Amygdala (tissue), 56 donors: ENCODE measurements around the gene GGT7.
A peak's percentile ranks its signal among the peaks of the same experiment; 100 is the strongest.
"Not testable (repeated sequence)": the region's sequence is repeated elsewhere in the genome, so short reads cannot be mapped to it uniquely, and the experiment has no call there.

Source experiments
- DNase-seq, 56 donors: peaks; one replicate each; lab custom pipeline; 2025; lab: John Stamatoyannopoulos, UW

The GGT7 gene

GRCh38 chr20:34884260-34884659 lies 11.6 kb upstream of the GGT7 start:
- DNase-seq: no peak

DNA sequence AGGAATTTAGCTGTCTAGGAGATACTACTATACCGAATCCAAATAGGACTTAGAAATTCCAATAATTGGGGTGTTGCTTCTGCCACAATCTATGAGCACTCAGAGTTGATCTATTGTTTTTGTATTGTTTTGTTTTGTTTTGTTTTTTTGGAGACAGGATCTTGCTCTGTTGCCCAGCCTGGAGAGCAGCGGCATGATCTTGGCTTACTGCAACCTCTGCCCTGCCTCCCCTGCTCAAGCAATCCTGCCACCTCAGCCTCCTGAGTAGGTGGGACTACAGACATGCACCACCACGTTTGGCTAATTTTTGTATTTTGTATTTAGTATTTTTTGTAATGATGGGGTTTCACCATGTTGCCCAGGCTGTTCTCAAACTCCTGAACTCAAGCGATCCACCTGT lies 11.2 kb upstream of the GGT7 start:
- no peak for DNase-seq

- no peak for DNase-seq
Observed at GRCh38 chr20:34883087-34883688, 10.5 kb upstream of the GGT7 start.

DNA sequence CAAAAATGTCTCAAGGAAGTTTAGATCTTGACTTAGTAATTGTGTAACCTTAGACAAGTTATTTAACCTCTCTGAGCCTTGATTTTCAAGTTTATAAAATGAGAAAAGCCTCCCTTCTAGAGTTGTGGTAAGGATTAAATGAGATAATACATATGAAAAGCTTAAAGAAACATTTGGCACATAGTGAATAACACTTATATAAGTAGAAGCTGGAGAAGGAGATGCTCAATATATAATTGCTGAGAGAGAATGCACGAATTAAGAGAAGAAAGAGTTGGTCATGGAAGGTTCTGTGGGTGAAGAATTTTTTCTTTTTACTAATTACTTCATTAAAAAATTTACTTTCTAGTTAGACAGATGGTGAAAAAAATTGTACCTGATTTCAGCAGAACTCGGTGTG lies 9.0 kb upstream of the GGT7 start:
- no peak for DNase-seq

GRCh38 chr20:34880971-34881370 lies 8.3 kb upstream of the GGT7 start:
- not testable (repeated sequence) for DNase-seq

DNA sequence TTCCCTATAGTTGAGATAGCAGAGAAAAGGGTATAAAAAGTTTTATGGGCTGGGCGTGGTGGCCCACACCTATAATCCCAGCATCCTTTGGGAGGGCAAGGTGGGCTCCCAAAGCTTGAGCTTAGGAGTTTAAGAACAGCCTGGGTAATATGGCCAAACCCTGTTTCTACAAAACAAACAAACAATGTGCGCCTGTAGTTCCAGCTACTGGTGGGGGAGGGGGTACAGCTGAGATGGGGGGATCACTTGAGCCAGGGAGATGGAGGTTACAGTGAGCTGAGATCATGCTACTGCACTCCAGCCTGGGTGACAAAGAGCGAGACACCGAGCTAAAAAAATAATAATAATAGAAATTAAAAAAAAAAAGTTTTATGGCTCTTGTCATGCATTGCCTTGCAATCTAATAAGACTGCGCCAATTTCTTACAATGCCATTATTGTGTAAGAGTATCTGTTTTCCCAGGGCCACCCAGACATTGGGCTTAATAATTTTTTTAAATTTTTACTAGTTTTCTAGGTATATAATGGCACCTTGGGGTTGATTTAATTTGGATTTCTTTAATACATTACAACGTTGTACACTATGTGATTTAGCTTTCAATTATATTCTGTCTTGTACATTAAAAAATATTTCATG lies 7.7 kb upstream of the GGT7 start:
- peak in 22 of 56 donors; percentile 2 to 51 (median 20) for DNase-seq

GRCh38 chr20:34876406-34877282 lies 4.0 kb upstream of the GGT7 start, which contains the start of gene ACSS2:
ACSS2 (plus strand) TSS chr20:34876612; CDS start chr20:34876646, 34 bp downstream.
- DNase-seq: peak in 49 of 56 donors; percentile 82 to 100 (median 97)

GRCh38 chr20:34875642-34876405 lies 3.2 kb upstream of the GGT7 start:
- peak in 8 of 56 donors; percentile 63 to 100 (median 98) for DNase-seq

GRCh38 chr20:34874094-34874654 lies 1.5 kb upstream of the GGT7 start:
- DNase-seq: peak in 51 of 56 donors; percentile 20 to 87 (median 54)

GRCh38 chr20:34873583-34874093 lies 982 bp upstream of the GGT7 start:
- DNase-seq: no peak

DNA sequence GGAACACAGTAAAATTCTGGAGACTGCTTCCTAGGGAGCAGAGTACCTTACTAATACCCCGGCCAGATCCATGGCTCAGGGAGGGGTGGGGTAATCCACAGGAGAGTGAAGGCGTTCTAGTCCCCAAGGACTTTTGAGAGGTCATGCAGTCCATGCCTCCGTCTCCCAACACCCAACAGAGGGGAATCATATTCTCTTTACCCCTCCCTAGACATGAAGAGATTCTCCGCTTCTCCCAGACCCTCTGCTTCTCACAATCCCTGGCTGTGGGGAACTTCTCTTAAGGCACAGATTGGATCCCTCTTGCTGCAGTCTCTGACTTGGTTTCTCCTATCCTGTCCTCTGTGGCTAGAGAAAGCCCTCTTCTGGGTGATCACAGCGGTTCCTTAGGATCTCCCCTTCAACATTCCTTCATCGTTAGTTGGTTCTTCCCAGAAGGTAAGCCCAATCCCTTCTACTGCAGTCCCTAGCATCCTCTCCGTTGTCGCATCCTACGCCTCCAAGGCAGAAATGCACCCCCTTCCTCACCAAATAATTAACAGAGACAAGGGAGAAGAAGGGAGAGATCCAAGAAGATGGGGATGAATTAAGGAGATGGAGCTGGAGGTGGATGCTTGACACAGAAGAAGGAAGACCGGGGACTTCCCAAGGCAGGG lies 562 bp downstream of the GGT7 start:
- DNase-seq: peak in 3 of 56 donors; percentile 26 to 32 (median 28)

DNA sequence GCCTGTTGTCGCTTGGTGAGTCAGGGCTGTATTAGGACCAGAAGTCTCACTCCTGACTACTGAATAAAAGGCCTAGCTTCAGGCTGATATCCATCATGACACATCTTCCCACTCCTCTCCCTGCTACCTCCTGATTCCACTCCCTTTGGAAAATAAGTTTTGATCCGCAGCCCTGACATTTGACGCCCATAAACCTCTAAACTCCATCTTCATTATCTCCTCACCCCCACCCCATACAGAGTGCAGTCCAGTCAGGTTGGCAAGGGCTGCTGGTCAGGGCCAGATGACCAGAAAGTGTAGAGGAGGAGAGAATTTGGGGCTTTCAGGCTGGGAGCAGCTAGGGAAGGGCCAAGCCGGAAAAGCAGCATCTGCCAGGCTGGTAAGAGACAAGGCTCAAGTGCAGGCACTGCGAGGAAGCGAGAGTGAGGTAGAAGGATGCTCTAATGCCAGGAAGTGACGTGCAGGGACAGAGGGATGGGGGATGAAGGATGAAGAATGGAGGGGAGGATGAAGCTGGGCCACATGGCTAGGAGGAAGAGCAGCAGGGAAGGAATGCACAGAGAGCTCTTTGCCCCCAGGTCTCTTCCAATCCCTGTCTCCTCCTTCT lies 1.2 kb downstream of the GGT7 start:
- peak in 21 of 56 donors; percentile 1 to 38 (median 16) for DNase-seq

DNA sequence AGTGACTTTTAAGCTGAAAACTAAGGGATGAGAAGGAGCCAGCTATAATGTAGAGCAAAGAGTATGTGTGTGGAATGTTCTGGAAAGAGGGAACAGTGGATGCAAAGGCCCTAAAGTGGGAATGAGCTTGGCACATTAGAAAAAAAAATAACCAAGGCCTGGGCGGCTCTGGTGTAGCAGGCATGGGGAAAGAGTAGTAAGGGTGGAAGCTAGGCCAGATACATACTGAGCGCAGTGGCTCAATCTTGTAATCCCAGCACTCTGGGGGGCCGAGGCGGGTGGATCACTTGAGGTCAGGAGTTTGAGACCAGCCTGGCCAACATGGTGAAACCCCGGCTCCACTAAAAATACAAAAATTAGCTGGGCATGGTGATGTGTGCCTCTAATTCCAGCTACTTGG lies 8.4 kb downstream of the GGT7 start:
- DNase-seq: no peak

DNA sequence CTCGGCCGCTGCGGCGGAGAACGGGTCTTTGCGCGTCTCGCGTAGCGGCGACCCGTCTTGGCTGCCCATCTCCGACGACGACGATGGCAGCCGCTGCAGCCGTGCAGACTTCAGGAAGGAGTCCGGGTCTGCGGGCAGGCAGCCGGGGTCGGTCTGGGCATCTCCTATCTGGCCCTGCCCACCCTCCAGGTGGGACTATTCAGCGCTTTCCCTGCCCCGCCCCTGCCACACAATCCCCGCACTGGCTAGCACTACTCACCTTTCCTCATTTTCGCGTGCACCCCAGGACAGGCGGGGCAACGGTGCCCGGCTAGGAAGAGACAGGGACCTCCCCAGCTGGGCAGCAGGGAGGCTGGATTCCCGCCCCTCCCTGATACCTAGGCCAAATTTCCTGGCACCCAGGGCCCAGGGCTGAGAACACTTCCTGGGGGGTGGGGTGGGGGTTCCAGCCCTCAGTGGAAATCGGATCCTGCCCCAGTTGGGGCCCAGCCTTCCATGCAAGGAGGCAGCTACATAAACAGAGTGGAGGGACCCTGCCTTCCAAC lies 9.2 kb downstream of the GGT7 start:
- no peak for DNase-seq

DNA sequence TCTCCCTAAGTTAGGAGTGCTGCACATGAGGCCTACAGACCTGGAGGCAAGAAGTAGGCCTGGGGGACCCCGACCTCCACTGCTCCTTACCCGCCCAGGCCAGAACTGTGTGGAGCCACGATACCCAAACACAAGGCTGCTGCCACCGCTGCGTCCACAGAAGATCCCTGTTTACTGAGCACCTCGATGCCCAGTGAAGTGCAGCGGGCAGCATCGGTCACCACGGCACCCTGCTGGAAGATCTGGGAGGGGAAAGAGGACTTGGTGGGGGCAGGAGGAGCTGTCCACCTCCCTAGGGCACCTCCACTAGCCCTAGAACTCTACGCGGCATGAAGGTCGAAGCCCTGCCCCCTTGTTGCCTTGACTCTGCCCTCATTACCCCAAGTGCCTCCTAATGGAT lies 9.9 kb downstream of the GGT7 start:
- DNase-seq: no peak

DNA sequence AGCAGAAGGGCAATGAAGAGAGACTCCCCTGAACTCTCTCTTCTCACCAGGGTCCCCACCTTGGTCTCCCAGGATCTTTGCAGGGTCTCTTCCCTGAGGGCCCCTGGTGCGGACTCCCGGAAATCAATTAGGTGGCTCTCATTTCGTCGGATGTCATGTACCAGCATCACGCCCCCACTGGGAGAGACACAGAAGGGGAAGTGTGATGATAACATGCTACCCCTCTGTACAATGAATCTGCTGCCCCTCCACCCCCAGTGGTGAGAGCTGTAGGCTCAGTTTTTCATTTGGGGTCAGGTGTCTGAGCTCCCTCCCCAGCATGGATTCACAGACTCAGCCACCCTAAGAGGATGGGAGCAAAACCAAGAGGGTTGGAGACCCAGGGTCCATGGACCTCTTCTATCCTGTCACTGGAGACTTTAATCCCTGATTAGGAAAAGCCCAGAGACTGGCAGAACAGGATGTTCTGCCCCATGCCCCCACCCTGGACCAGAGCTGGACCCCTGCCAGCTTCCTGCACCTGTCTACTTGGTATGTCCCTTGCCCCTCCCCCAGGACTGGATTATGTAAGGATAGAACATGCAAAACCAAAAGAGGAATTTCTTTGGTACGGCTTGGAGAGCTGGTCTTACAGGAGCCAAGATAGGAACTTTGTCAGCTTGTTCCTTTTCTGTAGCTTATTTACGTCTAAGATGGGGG lies 11.1 kb downstream of the GGT7 start:
- no peak for DNase-seq

GRCh38 chr20:34859826-34860545 lies 12.7 kb downstream of the GGT7 start:
- no peak for DNase-seq
